Keratinocyte (primary cell): Measurements from ENCODE around the gene PRKAG2. TPM values are rescaled to one million over a fixed set of nuclear protein-coding genes. Genes with fewer than 3 reads are reported as not detected.

Source experiments
- DNase-seq: peaks from one replicate; pipeline ENCODE4 v3.0.0-alpha.2; 2011; ENCODE audit warnings: low read depth, missing footprints, low spot score
- FAIRE-seq: peaks from 2 replicates; lab custom pipeline; 2011; peaks lifted over from hg19 to GRCh38; lab: Jason Lieb, UNC
- H2AFZ ChIP-seq: 2 replicates; pipeline ENCODE4 v1.6.0; 2012; ENCODE audit warnings: low read length, control low read depth, inconsistent platforms; ENCODE audit not compliant: control insufficient read depth
- H3K27ac ChIP-seq: 2 replicates; pipeline ENCODE4 v1.5.1; 2011; ENCODE audit warnings: low read length; ENCODE audit not compliant: control insufficient read depth, insufficient read depth
- H3K27me3 ChIP-seq: 3 replicates; pipeline ENCODE4 v1.6.0; 2011; ENCODE audit warnings: low read length; ENCODE audit not compliant: control insufficient read depth, insufficient read depth; ENCODE audit errors: extremely low read depth
- H3K36me3 ChIP-seq, 2 experiments: 2 replicates in 1 of 2; 3 replicates in 1 of 2; pipeline ENCODE4 v1.5.1; 2011; ENCODE audit warnings: low read length in 2 of 2, mild to moderate bottlenecking in 1 of 2; ENCODE audit not compliant: control insufficient read depth in 2 of 2, insufficient read depth in 2 of 2; ENCODE audit errors: extremely low read depth in 1 of 2
- H3K4me1 ChIP-seq: 3 replicates; pipeline ENCODE4 v1.5.1; 2011; ENCODE audit warnings: low read length; ENCODE audit not compliant: control insufficient read depth, insufficient read depth; ENCODE audit errors: extremely low read depth
- H3K4me2 ChIP-seq: 3 replicates; pipeline ENCODE4 v1.6.0; 2011; ENCODE audit warnings: low read depth, low read length; ENCODE audit not compliant: control insufficient read depth, insufficient read depth; ENCODE audit errors: extremely low read depth
- H3K4me3 ChIP-seq, 3 experiments: fragments of 200-600 bp in 1 of 3; sonication (generic) in 1 of 3; 2 replicates in 2 of 3; 3 replicates in 1 of 3; pipeline ENCODE4 v1.5.1; 2011 to 2016; ENCODE audit warnings: low read length in 3 of 3, mild to moderate bottlenecking in 3 of 3, control low read depth in 2 of 3, inconsistent platforms in 1 of 3, low read depth in 1 of 3, mixed read lengths in 1 of 3, mixed run types in 1 of 3, moderate library complexity in 1 of 3; ENCODE audit not compliant: control insufficient read depth in 2 of 3, insufficient read depth in 2 of 3; ENCODE audit errors: extremely low read depth in 1 of 3
- H3K79me2 ChIP-seq: 2 replicates; pipeline ENCODE4 v1.6.0; 2012; ENCODE audit warnings: low read length; ENCODE audit not compliant: control insufficient read depth, insufficient read depth
- H3K9ac ChIP-seq: 3 replicates; pipeline ENCODE4 v1.6.0; 2011; ENCODE audit warnings: low read length; ENCODE audit not compliant: control insufficient read depth, insufficient read depth; ENCODE audit errors: extremely low read depth
- H3K9me1 ChIP-seq: 3 replicates; pipeline ENCODE4 v1.6.0; 2011; ENCODE audit warnings: low read length; ENCODE audit not compliant: control insufficient read depth, insufficient read depth; ENCODE audit errors: extremely low read depth
- H3K9me3 ChIP-seq: 2 replicates; pipeline ENCODE4 v1.5.1; 2012; ENCODE audit warnings: low read depth, low read length; ENCODE audit not compliant: control insufficient read depth
- H4K20me1 ChIP-seq: 3 replicates; pipeline ENCODE4 v1.6.0; 2011; ENCODE audit warnings: low read length; ENCODE audit not compliant: control insufficient read depth, insufficient read depth; ENCODE audit errors: extremely low read depth
- CTCF ChIP-seq, 3 experiments: IDR thresholded peaks in 1 of 3; conservative IDR thresholded peaks in 1 of 3; optimal IDR thresholded peaks in 1 of 3; 2 replicates in 2 of 3; 3 replicates in 1 of 3; pipeline versions ENCODE3 to v1.5.1; 2011; ENCODE audit warnings: low read length in 3 of 3, mild to moderate bottlenecking in 3 of 3, moderate library complexity in 2 of 3, control low read depth in 1 of 3, inconsistent platforms in 1 of 3; ENCODE audit not compliant: insufficient read depth in 2 of 3; ENCODE audit errors: extremely low read depth in 1 of 3
- EZH2 ChIP-seq: IDR thresholded peaks from one replicate; pipeline ENCODE4 v1.6.1; 2012; ENCODE audit warnings: inconsistent platforms, mild to moderate bottlenecking, low read length, moderate library complexity
- dilution Hi-C: fragments of 300-500 bp; cut with MboI; formaldehyde crosslinking; loops from one replicate; pipeline ENCODE4 v1.7.0; 2020; ENCODE audit warnings: low sequenced_read_pairs; ENCODE audit not compliant: extremely low pct_ligation_motif_present
- polyA plus RNA-seq, 5 experiments: library from polyadenylated mRNA; depleted of rRNA in 3 of 5; stranded (reverse) in 3 of 5; stranded (forward) in 1 of 5; unstranded in 1 of 5; fragments of >200 nt; gene quantifications; 1 replicate in 1 of 5; 2 replicates in 3 of 5; 3 replicates in 1 of 5; pipeline versions ENCODE4 v1.2.1 to v1.2.3, GENCODE V29; 2011 to 2012; ENCODE audit warnings: missing spikeins in 2 of 5, low read depth in 1 of 5, low replicate concordance in 1 of 5

The PRKAG2 gene
- polyA plus RNA-seq, 1 donor (not counting 4 experiments of a cell fraction or from before 2014, with no cell fraction given), result 39.5 TPM

- FAIRE-seq (no peak), DNase-seq (no peak)
- Histone ChIP-seq H3K9me1 (no peaks in the 10 kb centered on the region), H3K27ac (no peak overlapping the region), H3K4me3 (no peak overlapping the region), H3K9ac (no peak overlapping the region), H4K20me1 (no peaks in the 10 kb centered on the region), H3K27me3 (no peaks in the 10 kb centered on the region), H3K36me3 (no peaks in the 10 kb centered on the region), H3K79me2 (no peaks in the 10 kb centered on the region), H3K4me1 (no peaks in the 10 kb centered on the region), H2AFZ (no peak overlapping the region), H3K9me3 (no peaks in the 10 kb centered on the region), H3K4me2 (no peak overlapping the region)
- dilution Hi-C loops, result no loop called here
- TF ChIP-seq EZH2 (no peak), CTCF (optimal IDR thresholded peaks at IDR 0.05 in 1 of 3, IDR thresholded peaks at IDR 0.05 in 1 of 3, conservative IDR thresholded peaks at IDR 0.05 in 1 of 3; ENCODE audit: extremely low read depth in 1 of 3, insufficient read depth in 2 of 3, low read length in 3 of 3) (no peak)
Observed at GRCh38 chr7:151863386-151864079, 13.4 kb downstream of the PRKAG2 start.

GRCh38 chr7:151862606-151863381 is 14.1 kb downstream of the PRKAG2 start:
- dilution Hi-C loops, result no loop called here
- Histone ChIP-seq H3K27me3 (no peaks in the 10 kb centered on the region), H3K79me2 (no peaks in the 10 kb centered on the region), H3K27ac (no peak overlapping the region), H3K9ac (no peak overlapping the region), H4K20me1 (no peaks in the 10 kb centered on the region), H3K4me2 (no peak overlapping the region), H3K4me1 (no peaks in the 10 kb centered on the region), H3K4me3 (no peak overlapping the region), H3K9me3 (no peaks in the 10 kb centered on the region), H2AFZ (no peak overlapping the region), H3K36me3 (no peaks in the 10 kb centered on the region), H3K9me1 (no peaks in the 10 kb centered on the region)
- TF ChIP-seq CTCF (optimal IDR thresholded peaks at IDR 0.05 in 1 of 3, IDR thresholded peaks at IDR 0.05 in 1 of 3, conservative IDR thresholded peaks at IDR 0.05 in 1 of 3; ENCODE audit: extremely low read depth in 1 of 3, insufficient read depth in 2 of 3, low read length in 3 of 3) (no peak), EZH2 (no peak)
- FAIRE-seq (no peak), DNase-seq (no peak)
